ENCODE data around the gene KSR2.

The KSR2 gene

DNA sequence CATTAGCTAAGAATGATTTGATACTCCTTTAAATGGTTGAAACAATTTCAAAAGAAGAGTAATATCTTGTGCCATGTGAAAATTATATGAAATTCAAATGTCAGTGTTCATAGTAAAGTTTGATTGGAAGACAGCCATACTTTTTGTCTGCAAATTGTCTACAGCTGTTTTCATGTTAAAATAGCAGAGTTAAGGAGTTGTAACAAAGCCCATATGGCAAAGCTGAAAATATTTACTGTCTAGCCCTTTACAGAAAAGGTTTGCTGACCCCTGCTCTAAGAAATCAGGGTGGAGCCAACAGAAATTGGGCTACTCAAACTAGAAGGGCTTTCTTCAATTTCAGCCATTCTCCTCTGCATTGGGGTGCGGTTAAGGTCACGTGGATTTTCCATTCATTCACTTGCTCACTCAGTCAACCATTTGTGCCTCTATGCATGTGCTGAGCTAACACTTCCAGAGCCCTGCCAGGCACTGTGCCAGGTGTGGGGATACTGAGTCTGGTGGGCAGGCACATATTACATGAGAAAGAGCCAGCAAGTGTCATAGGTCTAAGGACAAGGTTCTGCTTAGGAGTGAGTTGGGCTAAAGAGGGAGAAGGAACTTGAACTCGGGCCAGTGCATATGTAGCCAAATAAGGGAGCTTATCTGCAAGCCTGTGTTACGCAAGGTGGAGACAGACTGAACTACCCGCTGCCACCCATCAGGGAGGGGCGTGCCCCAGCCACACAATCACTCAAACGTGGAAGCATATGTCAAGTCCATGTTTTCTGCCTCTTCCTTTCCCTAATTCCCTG lies 467.5 kb downstream of the KSR2 start:
- peak in 1 of 58 donors; percentile 2 for DNase-seq

DNA sequence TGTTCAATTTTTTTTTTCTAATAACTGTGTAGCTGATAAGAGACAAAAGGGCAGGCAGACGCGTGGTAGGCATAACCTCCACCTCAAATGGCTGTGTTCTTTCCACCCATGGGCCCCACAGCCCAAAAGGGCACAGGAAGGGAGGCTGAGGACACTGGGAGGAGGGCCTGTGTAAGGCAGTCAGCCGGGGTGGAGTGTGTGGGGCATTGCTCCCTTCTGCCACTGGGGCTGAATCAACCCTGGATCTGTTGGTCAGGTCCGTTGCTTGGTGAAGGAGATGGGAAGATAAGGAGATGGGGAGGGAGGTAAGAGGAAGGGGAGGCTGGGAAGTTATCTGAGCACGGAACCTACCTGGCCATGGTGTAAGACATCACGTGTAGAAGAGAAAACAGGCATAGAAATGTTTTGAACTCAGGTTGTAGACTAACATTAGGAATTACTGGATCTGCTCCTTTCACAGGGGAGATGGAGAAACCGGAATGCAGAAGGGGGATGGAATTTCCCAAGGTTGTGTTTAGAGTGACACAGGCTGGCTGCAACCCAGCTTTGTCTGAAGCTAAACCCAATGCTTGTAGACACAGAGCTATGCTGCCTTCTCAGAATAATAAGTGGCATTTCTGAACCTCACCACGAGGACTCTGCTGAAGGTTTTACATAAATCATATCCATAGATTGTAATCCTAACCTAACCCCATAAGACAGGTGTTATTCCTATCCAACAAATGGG lies 468.9 kb downstream of the KSR2 start:
- DNase-seq = no peak

DNA sequence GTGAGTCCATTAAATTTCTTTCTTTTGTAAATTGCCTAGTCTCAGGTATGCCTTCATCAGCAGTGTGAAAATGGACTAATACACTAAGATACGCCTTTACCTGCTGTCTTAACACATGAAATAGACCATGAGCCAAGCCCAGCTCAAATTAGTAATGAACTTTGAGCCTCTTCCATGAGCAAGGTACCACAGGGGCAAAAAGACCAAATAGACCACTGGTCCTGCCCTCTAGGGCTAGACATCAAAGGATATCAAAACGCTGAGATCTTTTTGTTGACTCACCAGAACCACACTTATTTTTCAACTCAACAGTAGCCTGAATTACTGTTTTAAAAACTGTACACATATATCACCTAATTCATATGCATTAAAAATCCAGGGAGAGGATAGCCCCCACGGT lies 469.9 kb downstream of the KSR2 start:
- DNase-seq = no peak

DNA sequence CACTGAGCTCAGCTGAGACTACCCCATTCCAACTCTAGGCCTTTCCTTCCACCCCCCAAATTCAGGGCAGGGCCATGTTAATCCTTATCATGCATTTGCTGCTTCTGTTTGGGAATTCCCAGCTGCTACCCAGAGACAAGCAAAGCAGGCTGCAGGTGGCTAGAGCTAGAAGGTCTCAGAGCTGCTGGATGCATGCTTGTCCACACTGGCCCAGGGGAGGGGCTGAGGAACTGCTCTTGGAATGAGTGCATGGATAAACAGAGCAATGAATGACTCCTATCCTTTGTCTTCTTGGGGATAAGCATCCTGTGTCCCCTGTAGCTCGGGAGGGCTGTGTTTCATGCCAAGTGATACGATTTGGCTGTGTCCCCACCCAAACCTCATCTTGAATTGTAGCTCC lies 470.5 kb downstream of the KSR2 start:
- no peak for DNase-seq

DNA sequence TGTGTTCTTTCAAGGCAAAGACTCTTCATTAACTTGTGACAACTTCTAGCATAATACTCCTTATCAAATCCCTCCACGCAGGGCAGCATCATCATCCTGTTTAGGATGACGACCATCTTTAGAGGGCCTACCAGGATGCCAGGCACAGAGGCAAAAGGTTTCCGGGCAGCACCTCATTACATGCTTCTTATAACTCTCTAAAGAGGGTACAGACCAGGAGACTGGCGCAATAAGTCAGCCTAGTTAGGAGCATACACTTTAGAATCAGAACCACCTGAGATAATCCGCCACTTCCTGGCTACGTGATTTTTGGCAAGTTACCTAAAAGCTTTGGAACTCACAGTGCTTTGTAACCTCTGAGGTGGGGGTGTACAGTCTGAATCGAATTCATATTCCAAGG lies 471.4 kb downstream of the KSR2 start:
- DNase-seq = no peak

DNA sequence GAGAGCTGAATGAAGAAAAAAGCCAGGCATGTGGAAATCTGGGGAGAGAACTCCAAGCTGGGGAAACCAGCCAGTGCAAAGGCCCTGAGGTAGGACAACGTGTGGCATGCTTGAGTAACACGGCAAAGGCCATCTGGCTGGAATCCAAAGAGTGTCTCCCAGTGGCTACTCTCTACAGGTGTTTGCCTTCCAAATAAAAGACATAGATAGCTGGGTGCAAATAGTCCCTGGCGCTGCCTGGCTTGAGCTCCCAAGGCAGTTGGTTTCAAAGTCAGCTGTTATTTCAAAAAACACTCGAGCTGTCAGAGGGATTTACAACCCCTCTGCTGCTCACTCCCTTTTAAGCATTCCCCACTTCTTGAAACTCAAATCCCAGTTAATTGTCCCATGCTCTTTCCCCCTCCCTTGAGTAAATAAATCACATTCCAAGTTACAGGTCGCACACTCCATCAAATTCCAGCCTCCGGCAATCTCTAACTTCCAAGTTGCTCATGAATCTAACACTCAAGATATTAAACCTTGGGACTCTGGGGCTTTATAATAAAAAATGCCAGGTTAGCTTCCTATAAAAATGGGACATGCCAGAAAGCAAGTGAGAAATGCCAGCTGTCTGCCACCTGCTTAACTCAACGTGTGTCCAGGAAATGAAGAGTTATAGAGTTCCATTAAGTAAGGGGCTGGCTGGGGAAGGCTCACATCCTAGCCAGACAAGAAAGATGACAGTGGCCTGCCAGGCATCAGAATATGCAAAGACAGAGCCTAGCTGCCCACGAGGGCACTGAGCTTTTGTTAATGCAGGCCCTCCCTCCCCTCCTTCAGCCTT lies 473.7 kb downstream of the KSR2 start:
- no peak for DNase-seq

DNA sequence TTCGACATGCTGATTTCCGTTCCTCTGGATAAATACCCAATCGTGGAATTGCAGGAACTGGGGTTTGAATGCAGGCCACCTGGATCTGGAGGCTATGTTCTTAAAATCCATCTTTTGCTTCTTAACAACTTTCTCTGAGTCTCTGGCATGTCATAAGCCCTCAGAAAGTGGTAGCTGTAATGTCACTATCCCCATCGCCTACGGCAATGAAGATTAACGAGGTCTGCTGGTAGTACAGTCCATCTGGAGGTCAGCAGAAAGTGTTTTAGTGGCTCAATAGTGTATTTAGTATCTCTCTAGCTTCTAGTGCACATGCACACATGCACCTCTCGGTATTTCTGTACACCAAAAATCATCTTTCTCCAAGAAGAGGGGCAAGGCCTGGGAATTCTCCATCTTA lies 477.1 kb downstream of the KSR2 start:
- DNase-seq = no peak

DNA sequence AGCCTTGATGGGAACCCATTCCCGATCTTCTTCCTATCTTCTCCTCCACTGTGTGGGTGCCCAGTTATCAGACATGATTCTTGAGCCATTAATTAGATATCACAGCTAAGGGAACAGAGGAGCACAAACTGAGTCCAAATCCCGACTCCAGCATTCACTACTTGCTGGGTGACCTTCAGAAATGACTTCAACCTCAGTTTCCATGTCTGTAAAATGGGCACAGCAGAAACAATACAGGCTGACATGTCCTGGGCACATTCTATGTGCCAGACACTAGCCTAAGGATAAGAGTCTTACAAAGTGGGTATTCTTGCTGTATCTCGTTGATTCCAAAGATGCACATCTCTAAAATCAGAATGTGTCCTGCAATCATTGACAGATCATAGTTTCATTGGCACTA lies 478.7 kb downstream of the KSR2 start:
- no peak for DNase-seq

DNA sequence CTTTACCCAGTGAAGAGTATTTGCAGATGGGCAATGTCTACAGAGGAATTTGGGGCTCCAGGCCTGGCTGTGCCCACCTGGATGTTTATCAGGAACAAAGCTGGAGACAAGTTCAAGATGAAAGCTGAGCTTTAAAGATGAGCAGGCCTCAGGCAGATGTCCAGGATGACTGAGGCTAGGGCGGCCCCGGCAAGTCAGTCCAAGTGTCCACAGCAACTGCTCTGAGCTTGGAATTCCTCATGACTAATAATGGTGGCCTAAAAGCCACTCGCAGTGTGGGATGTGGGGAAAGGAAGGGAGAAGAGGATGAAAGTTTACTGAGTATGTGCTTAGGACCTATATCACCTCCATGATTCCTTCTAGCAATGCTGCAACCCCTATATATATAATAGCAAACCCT lies 479.1 kb downstream of the KSR2 start:
- no peak for DNase-seq

DNA sequence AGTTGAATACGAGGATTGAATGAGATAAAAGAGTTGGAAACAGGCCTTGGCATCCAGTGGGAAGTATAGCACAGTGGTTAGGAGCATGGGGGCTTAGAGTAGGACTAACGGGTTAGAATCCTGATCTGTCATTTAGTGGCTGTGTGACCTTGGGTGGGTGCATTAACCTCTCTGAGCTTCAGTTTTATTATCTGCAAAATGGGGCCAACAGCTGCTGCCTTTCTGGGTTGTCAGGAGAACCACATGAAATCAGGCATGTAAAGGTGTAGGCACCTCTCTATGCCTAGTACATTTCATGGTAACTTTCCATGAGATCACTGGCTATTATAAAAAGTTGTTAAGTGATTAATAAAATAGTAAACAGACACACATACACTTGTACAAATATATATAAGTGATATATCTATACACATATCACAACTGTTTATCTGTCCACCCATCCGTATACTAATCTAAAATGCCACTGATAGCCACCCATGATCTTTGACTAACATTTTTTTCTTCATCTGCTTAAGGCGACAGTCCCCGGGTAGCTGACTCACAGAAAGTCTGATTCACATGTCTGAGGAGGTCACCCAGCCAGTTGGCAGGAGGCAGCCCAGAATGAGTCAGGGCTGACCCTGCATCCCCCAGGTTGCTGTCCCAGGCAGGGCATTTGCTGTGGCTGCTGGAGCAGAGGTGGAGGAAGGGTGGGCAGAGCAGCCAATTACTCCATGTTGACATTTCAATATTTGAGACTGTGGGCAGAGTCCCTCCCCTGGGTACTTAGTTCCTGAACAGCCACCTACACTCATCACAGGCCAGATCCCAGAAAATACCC lies 481.7 kb downstream of the KSR2 start:
- peak in 3 of 58 donors; percentile 6 to 36 (median 27) for DNase-seq

DNA sequence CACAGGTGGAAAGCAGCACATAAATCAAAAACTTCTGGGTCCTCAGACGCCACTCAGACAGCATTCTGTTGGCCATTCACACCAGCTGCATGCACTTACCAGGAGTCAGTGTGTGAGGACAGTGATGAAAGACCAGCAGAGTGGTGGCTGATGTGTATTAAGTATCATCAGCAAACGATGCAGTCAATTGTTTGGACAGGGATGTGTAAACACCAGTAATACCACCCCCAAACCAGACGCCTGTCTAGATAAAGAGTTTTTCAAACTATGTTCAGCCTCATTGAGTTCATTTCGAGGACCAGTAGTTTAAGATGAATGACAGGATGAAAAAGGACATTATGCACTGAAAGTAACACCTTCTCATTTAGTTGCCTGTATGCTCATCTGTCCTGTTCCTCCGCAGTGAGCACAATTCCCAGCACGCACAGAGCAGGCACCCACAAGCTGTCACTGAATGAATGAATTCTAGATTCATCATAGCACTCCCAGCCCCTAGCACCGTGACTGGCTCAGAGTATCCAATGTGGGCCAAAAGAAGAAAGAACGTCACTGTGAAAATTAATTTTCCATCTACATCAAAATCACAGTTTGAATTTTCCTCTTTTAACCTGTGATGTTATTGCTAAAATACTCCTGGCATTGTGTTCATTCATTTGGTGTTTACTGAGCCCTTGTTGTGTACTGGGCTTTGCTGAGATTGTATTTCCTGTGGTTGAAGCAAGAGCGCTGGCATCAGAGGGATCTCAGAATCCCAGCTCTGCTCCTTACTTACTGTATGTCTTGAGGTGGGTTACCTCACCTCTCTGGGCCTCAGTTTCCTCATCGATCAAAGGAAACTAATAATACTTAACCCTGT lies 482.6 kb downstream of the KSR2 start:
- peak in 1 of 58 donors; percentile 2 for DNase-seq

DNA sequence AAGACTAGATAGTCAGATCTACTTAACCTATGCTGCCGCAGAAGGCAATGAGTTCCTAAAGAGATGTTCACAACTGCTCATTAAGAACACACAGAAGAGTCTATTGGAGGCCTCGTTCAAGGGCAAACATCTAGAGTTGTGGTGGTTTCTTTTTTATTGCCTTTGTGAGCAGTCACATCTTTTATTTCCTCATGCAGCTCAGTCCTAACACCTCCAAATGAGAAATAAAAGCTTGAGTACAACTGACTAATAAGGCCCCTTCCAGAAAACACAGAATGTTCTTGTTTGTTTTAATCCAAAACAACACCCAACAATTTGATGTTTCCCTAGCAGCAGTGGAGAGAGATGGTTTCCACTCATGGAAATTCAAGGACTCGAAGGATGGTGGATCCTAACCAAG lies 483.9 kb downstream of the KSR2 start:
- DNase-seq = no peak

DNA sequence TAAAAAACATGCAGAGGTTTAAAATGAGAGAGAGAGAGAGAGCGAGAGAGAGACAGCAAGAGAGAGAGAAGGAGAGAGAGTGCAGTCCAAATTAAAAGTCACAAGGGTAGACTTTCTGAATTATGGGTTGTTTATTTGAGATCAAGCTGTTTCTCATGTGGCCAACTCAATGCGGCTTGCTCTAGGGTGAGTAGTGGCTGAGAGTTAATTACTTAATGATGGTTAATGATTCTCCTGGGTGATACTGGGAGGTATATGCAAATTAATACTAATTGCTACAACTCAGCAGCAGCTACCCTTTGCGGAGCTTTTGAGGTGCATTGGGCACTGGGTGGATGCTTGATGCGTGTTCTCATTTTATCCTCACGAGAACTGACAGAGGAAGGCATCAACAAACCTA lies 485.3 kb downstream of the KSR2 start:
- DNase-seq = no peak

DNA sequence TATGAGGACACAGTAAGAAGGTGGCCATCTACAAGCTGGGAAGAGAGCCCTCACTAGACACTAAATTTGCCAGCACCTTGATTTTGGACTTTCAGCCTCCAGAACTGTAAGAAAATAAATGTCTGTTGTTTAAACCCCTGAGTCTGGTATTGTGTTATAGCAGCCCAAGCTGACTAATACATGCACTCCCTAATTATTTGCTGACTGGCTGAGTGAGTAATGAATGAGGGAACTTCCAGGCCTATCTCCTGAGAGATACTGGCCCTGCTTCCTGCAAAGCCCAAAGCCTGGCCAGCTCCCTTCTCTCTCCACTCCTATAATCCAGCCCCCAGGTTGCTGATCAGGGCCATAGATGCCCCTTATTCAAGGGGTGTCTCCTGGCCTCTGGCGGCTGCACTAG lies 487.3 kb downstream of the KSR2 start:
- no peak for DNase-seq

DNA sequence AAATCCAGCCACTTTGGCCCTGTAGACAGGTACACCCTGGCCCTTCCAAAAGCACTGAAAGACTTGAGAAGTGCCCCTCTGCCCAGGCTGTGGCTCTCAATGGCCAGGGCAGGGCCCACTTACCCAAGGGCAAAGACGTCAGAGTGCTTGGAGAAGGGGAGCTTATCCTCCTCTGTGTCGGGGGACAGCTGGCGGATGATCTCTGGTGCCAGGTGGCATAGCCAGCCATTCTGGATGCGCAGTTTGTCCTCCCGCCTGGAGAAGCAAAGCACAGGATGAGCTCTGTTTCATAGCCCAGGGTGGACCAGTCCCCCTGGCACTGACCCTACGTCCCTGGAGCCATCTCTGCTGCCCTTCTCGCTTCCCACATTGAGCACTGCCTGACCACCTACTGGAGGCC lies 492.4 kb downstream of the KSR2 start:
- no peak for DNase-seq

DNA sequence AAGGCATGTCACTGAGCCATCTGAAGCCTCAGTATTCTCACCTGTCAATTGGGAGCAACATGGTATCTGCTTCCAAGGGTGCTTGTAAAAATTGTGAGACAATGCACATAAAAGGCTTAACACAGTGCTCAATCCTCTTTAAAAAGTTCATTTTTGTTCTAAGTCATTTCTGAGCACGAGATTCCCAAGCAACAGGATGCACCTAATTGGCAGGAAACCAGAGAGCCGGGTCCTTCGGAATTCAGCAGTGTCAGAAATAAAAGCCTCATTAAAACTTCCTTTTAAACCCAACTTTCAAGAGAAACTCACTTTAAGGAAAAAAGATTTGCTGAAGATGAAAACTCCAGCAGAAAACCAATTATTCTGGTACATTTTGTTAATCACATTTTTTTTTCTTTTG lies 494.9 kb downstream of the KSR2 start:
- DNase-seq = no peak

DNA sequence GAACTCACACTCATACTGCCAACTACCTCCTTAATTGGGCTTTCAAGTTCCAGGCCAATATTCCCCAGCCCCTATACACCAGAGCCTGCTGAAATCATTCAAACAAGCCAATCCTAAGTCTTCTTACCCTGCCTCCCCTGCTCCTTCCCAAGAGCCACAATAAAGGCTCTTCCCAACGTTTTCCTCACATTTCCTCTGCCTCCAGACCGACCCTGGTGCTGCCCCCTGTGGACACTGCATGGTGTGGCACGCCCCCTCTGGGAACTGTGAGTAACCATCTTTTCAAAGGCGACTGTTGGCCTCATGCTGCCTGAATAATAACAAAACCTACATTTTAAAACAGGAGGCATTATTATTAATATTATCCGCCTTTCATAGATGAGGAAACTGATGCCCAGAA lies 495.8 kb downstream of the KSR2 start:
- DNase-seq = peak in 2 of 58 donors; percentile 1 to 4

DNA sequence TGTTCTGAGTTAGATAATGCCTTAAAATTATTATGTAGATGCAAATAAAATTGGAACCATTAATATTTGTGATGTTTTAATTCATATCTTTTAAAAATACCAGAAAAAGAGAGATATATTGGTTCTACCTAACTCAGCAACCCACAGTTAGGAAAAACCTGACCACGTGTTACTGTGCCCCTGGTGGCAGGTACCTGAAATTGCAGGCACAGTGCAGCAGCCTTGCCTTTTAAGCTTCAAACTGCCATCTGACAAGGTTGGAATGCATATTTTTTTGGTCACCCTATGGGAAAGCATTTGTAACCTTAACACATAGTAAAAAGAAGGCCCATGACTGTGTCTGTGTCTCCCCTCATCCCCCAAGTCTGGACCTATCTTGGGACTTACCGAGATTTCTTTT lies 498.0 kb downstream of the KSR2 start:
- no peak for DNase-seq

DNA sequence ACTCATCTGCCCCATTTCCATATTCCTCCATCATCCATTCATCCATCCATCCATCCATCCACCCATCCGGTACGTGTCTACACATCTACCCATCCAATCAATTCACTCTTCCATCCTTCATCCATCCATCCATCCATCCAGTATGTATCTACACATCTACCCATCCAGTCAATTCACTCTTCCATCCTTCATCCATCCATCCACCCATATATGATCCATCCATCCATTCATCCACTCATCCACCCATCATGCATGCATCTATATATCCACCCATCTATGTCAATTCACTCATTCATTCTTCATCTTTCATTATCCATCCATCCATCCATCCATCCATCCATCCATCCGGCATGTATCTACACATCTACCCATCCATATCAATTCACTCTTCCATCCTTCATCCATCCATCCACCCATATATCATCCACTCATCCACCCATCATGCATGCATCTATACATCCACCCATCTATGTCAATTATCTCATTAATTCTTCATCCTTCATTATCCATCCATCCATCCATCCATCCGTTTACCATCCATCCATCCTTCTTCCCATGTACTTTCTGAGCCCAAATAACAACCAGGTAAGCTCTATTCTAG lies 498.8 kb downstream of the KSR2 start:
- no peak for DNase-seq

DNA sequence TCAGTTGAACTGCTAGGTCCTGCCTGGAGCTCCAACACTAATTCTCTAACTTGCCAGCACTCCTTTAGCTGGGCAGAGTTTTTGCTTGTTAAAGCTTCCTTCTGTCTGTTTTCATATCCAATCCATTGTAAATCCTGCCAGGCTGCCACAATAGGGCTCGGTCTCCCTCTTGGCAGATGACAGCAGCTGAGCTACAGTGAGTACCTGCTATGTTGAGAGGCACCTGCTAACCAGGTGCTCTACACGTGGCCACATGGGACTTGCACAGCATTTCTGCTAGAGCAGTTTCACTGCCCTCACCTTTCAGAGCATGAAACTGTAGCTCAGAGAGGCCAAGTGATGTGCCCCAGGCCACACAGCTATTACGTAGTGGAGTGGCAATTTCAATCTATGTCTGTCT lies 500.8 kb downstream of the KSR2 start:
- no peak for DNase-seq

Measured in anterior cingulate cortex (tissue), 58 donors.